ENCODE data around the gene LONRF2.

DNA sequence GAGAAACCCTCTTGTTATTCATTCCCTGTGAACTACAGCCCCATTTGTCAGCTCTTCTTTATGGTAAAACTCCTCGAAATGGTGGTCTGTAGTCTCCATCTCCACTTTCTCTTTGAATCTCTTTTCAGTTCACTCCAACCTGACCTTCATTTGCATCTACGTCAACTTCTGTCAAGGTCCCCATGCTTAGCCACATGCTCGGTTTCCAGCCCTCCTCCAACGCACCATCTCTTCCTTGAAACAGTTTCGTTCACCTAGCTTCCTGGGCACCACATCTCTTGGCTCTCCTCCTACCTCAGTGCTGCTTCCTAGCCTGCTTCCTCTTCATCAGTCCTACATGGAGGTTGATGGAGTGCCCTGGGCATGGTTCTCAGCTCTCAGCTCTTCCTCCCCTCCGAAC is 98.8 kb downstream of the LONRF2 start:
- TF ChIP-seq EP300 (IDR thresholded peaks at IDR 0.05) (no peak), CTCF (IDR thresholded peaks at IDR 0.05) (no peak), POLR2A (IDR thresholded peaks at IDR 0.05) (no peak)

All from tibial nerve (tissue), 4 donors.